A549 (cell line): ENCODE results near the gene NCOR2. TPM values are rescaled to one million over a fixed set of nuclear protein-coding genes. Genes with fewer than 3 reads are reported as not detected.

Source experiments
- ATAC-seq, 2 experiments: fragments of 200-7000 bp in 1 of 2; fragments of >200 bp in 1 of 2; cut with Nextera tagmentation in 1 of 2; cut with Tn5 transposase in 1 of 2; 3 replicates each; pipeline versions ENCODE4 v1.8.0 to v1.9.1; 2018 to 2020; ENCODE audit warnings: mild to moderate bottlenecking in 1 of 2, moderate library complexity in 1 of 2
- CTCF ChIA-PET: fragments of 300-600 bp; sonication (Branson Sonifier 250); formaldehyde crosslinking; extraction: SDS; loops from one replicate; lab custom pipeline; 2021; ENCODE audit warnings: antibody characterized with exemption, inconsistent platforms; lab: Yijun Ruan, JAX
- POLR2A ChIA-PET: fragments of 350-600 bp; formaldehyde crosslinking; extraction: SDS; loops from one replicate; lab custom pipeline; 2021; ENCODE audit warnings: antibody characterized with exemption, inconsistent platforms; lab: Yijun Ruan, JAX
- DNase-seq, 2 experiments: peaks; one replicate each; pipeline versions ENCODE4 v3.0.0 to v3.0.0-alpha.2; 2011 to 2016; ENCODE audit warnings: low read depth in 1 of 2, low spot score in 1 of 2
- FAIRE-seq: peaks from 2 replicates; lab custom pipeline; 2011; peaks lifted over from hg19 to GRCh38; lab: Jason Lieb, UNC
- H3K27ac ChIP-seq, 2 experiments: fragments of >200 bp; sonication (Bioruptor Twin); formaldehyde crosslinking; 3 replicates each; pipeline ENCODE4 v1.5.1; 2016 to 2017
- H3K4me1 ChIP-seq: fragments of >200 bp; sonication (Bioruptor Twin); formaldehyde crosslinking; 3 replicates; pipeline ENCODE4 v1.6.1; 2016
- H3K4me2 ChIP-seq: fragments of >200 bp; sonication (Bioruptor Twin); formaldehyde crosslinking; 3 replicates; pipeline ENCODE4 v1.6.1; 2016
- H3K4me3 ChIP-seq: fragments of >200 bp; sonication (Bioruptor Twin); formaldehyde crosslinking; 3 replicates; pipeline ENCODE4 v1.5.1; 2016
- H3K9me3 ChIP-seq: fragments of >200 bp; sonication (Bioruptor Twin); formaldehyde crosslinking; 3 replicates; pipeline ENCODE4 v1.6.1; 2016
- ATOH8 ChIP-seq: fragments of 250-450 bp; sonication (Bioruptor Pico); IDR thresholded peaks from 2 replicates; pipeline ENCODE4 v1.5.0; 2020; ENCODE audit warnings: low read depth, mild to moderate bottlenecking, moderate library complexity
- BCL3 ChIP-seq: fragments of >200 bp; sonication (Bioruptor Twin); formaldehyde crosslinking; IDR thresholded peaks from 3 replicates; pipeline ENCODE4 v1.6.1; 2016
- CHD2 ChIP-seq: fragments of 150-350 bp; IDR thresholded peaks from 2 replicates; pipeline ENCODE4 v1.6.1; 2014; ENCODE audit warnings: low read length; ENCODE audit not compliant: partially characterized antibody
- EHF ChIP-seq: fragments of 250-450 bp; sonication (Bioruptor Pico); IDR thresholded peaks from 2 replicates; pipeline ENCODE4 v1.5.0; 2020; ENCODE audit warnings: mild to moderate bottlenecking
- EP300 ChIP-seq, 2 experiments: fragments of >200 bp; sonication (Bioruptor Twin); formaldehyde crosslinking; IDR thresholded peaks; 2 replicates in 1 of 2; 3 replicates in 1 of 2; pipeline ENCODE4 v1.6.1; 2016 to 2017
- FOSB ChIP-seq: fragments of 250-450 bp; sonication (Bioruptor Pico); IDR thresholded peaks from 2 replicates; pipeline ENCODE4 v1.5.0; 2020; ENCODE audit warnings: mild to moderate bottlenecking, moderate library complexity
- FOSL2 ChIP-seq, 2 experiments: fragments of 450-650 bp in 1 of 2; fragments of >200 bp in 1 of 2; sonication (Bioruptor Twin) in 1 of 2; formaldehyde crosslinking; IDR thresholded peaks; 2 replicates each; pipeline versions ENCODE4 v1.5.0 to v1.6.1; 2016 to 2020; ENCODE audit warnings: mild to moderate bottlenecking in 1 of 2, moderate library complexity in 1 of 2
- HMGXB4 ChIP-seq: fragments of 250-450 bp; sonication (Bioruptor Pico); IDR thresholded peaks from 2 replicates; pipeline ENCODE4 v1.5.0; 2021; ENCODE audit warnings: mild to moderate bottlenecking, moderate library complexity, borderline replicate concordance
- KDM1A ChIP-seq: fragments of 200-600 bp; sonication (generic); IDR thresholded peaks from 2 replicates; pipeline ENCODE4 v1.6.1; 2016; ENCODE audit warnings: low read depth, mild to moderate bottlenecking
- KDM5A ChIP-seq: fragments of 200-600 bp; sonication (generic); IDR thresholded peaks from 2 replicates; pipeline ENCODE4 v1.6.1; 2016; ENCODE audit warnings: antibody characterized with exemption, mild to moderate bottlenecking
- MAZ ChIP-seq: fragments of 150-350 bp; IDR thresholded peaks from 2 replicates; pipeline ENCODE4 v1.6.1; 2014; ENCODE audit warnings: antibody characterized with exemption, low read depth, low read length, borderline replicate concordance
- NPAS2 ChIP-seq: fragments of 250-450 bp; sonication (Bioruptor Pico); IDR thresholded peaks from 2 replicates; pipeline ENCODE4 v1.8.0; 2022; ENCODE audit warnings: mild to moderate bottlenecking, moderate library complexity, borderline replicate concordance
- POLR2AphosphoS2 ChIP-seq: conservative IDR thresholded peaks from 2 replicates; pipeline ENCODE4 v1.6.1; 2012; ENCODE audit warnings: low read length, improper control_type of control experiment, inconsistent platforms
- RAD21 ChIP-seq, 2 experiments: fragments of >200 bp in 1 of 2; sonication (Bioruptor Twin) in 1 of 2; formaldehyde crosslinking in 1 of 2; IDR thresholded peaks in 1 of 2; conservative IDR thresholded peaks in 1 of 2; 2 replicates in 1 of 2; 3 replicates in 1 of 2; pipeline ENCODE4 v1.6.1; 2012 to 2018; ENCODE audit warnings: inconsistent platforms in 1 of 2
- SMC3 ChIP-seq: fragments of >200 bp; sonication (Bioruptor Twin); formaldehyde crosslinking; IDR thresholded peaks from 3 replicates; pipeline ENCODE4 v1.6.1; 2018; ENCODE audit warnings: inconsistent platforms
- SREBF2 ChIP-seq: fragments of 450-650 bp; IDR thresholded peaks from 2 replicates; pipeline ENCODE4 v1.6.1; 2014; ENCODE audit warnings: mild to moderate bottlenecking, moderate library complexity
- TFCP2L1 ChIP-seq: fragments of 250-450 bp; sonication (Bioruptor Pico); IDR thresholded peaks from 2 replicates; pipeline ENCODE4 v1.5.0; 2021; ENCODE audit warnings: mild to moderate bottlenecking
- ZC3H11A ChIP-seq: fragments of 450-650 bp; IDR thresholded peaks from 2 replicates; pipeline ENCODE4 v1.6.1; 2014; ENCODE audit warnings: antibody characterized with exemption, mild to moderate bottlenecking
- WGBS: methylation state at CpG from one replicate; pipeline ENCODE4 v1.1.6; 2017; ENCODE audit errors: missing lambda C conversion rate; 5-methylcytosine and 5-hydroxymethylcytosine counted together
- polyA plus RNA-seq, 4 experiments: library from polyadenylated mRNA; depleted of rRNA in 3 of 4; stranded (reverse); fragments of >200 nt; fragmentation: RNase III in 1 of 4; extraction: RNeasy Plus Mini Kit Qiagen cat#74134 plus additional on column Dnase treatment in 1 of 4; gene quantifications; 2 replicates in 3 of 4; 3 replicates in 1 of 4; pipeline ENCODE4 v1.2.3, GENCODE V29; 2011 to 2017
- TF ChIP-seq, protein P1 (sequence below): fragments of >200 bp; sonication (Bioruptor Twin); formaldehyde crosslinking; IDR thresholded peaks from 3 replicates; pipeline ENCODE4 v1.5.1; 2016
- TF ChIP-seq, protein P2 (sequence below): fragments of 450-650 bp; IDR thresholded peaks from 2 replicates; pipeline ENCODE4 v1.6.1; 2014; ENCODE audit warnings: antibody characterized with exemption
- TF ChIP-seq, protein P3 (sequence below): IDR thresholded peaks from 2 replicates; pipeline ENCODE4 v1.6.1; 2012

The NCOR2 gene
- polyA plus RNA-seq, 2 of the 4 experiments (the other 2 are of a cell fraction): 14.1 to 151 TPM

DNA sequence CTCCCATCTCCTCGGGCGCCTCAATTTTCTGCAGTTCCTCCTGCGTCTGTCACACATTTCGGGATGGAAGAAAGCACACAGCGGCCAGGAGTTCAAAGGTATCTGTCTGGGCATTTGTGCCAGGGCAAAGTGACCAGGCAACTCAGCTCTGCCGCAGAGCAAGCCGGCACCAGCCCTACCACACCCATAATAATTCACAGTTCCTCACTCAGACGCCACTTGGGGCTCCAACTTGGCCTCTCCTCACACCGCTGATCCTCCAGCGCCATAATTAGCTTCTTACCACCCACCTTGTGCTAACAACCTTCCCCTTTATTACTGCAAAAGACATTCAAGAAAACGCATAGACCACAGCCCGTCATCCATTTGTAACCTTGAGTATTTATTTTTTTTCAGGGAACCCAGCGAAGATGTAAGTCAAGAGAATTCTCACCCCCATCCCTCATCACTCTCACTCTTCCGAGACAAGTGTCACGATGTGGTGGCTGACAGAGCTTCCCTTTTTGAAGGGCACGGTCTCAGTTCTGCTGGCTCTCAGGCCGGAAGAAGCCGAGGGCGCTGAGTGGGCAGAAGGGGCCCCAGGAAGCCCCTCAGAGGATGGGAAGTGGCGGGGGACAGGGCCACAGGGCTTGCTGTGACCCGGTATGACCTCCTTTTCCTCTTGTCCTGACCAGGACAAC is 25.2 kb upstream of the NCOR2 start (continued):
- TF ChIP-seq, protein P1, sequence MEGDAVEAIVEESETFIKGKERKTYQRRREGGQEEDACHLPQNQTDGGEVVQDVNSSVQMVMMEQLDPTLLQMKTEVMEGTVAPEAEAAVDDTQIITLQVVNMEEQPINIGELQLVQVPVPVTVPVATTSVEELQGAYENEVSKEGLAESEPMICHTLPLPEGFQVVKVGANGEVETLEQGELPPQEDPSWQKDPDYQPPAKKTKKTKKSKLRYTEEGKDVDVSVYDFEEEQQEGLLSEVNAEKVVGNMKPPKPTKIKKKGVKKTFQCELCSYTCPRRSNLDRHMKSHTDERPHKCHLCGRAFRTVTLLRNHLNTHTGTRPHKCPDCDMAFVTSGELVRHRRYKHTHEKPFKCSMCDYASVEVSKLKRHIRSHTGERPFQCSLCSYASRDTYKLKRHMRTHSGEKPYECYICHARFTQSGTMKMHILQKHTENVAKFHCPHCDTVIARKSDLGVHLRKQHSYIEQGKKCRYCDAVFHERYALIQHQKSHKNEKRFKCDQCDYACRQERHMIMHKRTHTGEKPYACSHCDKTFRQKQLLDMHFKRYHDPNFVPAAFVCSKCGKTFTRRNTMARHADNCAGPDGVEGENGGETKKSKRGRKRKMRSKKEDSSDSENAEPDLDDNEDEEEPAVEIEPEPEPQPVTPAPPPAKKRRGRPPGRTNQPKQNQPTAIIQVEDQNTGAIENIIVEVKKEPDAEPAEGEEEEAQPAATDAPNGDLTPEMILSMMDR: no peak
- TF ChIP-seq TFCP2L1 (no peak), MAZ (no peak), POLR2AphosphoS2 (no peak), KDM5A (no peak)

DNA sequence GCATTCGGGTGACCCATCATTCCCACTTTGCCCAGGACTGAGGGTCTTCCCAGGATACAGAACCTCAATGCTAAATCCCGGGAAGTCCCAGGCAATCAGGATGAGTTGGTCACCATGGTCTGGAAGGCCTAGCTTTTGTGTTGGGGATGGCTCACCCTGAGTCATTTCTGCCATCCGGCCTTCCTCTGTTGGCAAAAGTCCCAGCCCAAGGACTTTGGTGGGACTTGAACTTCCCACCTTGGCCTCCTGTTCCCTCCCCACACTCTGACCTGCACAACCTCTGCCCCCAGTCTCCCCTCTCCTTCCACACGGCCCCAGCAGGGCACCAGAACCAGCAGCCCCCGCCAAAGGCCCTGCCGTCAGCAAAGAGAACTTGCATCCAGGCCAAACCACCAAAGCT is 24.6 kb upstream of the NCOR2 start:
- Histone ChIP-seq H3K4me3 (no peak overlapping the region), H3K27ac (peak overlapping the region in 1 of 2 experiments; percentile 38; a peak in 2 of 6 replicates), H3K4me2 (no peak overlapping the region), H3K9me3 (peaks cover 6% of the 10 kb centered on the region; the same call in 1 of the 3 replicates), H3K4me1 (peaks cover 4% of the 10 kb centered on the region; the same call in 1 of the 3 replicates)
- ChIA-PET CTCF (no interaction called here), POLR2A (no interaction called here)
- TF ChIP-seq BCL3 (no peak), FOSL2 (IDR thresholded peaks at IDR 0.05) (no peak), FOSL2 (CRISPR knock-in tag; IDR thresholded peaks at IDR 0.05) (no peak), RAD21 (conservative IDR thresholded peaks at IDR 0.05 in 1 of 2, IDR thresholded peaks at IDR 0.05 in 1 of 2) (no peak), POLR2AphosphoS2 (no peak), FOSB (CRISPR knock-in tag) (no peak), ZC3H11A (no peak), SMC3 (no peak), CHD2 (no peak)
- TF ChIP-seq, protein P2, sequence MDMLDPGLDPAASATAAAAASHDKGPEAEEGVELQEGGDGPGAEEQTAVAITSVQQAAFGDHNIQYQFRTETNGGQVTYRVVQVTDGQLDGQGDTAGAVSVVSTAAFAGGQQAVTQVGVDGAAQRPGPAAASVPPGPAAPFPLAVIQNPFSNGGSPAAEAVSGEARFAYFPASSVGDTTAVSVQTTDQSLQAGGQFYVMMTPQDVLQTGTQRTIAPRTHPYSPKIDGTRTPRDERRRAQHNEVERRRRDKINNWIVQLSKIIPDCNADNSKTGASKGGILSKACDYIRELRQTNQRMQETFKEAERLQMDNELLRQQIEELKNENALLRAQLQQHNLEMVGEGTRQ: no peak
- DNase-seq (no peak), FAIRE-seq (no peak), ATAC-seq (no peak)
- 57% methylated on average over 6 of the region's 6 CpGs for WGBS

DNA sequence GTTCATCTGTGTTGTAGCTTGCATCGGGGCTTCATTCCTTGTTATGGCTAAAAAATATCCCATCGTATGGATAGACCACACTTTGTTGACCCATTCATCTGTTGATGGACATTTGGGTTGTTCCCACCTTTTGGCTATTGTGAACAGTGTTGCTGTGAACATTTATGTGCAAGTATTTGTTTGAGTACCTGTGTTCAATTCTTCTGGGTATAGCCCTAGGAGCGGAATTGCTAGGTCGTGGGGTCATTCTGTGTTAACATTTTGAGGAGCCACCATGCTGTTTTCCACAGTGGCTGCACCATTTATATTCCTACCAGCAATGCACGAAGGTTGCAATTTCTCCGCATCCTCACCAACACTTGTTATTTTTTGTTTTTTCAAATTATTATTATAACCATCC is 23.0 kb upstream of the NCOR2 start:
- TF ChIP-seq FOSB (CRISPR knock-in tag) (no peak), EHF (CRISPR knock-in tag) (no peak), ATOH8 (no peak), EP300 (IDR thresholded peaks at IDR 0.05) (no peak), SREBF2 (no peak), NPAS2 (CRISPR knock-in tag) (no peak), HMGXB4 (CRISPR knock-in tag) (no peak), KDM1A (no peak), MAZ (no peak), BCL3 (no peak)
- TF ChIP-seq, protein P3, sequence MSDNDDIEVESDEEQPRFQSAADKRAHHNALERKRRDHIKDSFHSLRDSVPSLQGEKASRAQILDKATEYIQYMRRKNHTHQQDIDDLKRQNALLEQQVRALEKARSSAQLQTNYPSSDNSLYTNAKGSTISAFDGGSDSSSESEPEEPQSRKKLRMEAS: no peak
- Histone ChIP-seq H3K4me3 (no peak overlapping the region), H3K9me3 (peaks cover 6% of the 10 kb centered on the region; the same call in 1 of the 3 replicates), H3K4me1 (peaks cover 7% of the 10 kb centered on the region; the same call in 1 of the 3 replicates), H3K27ac (no peak overlapping the region), H3K4me2 (no peak overlapping the region)
- no peak for DNase-seq
- POLR2A ChIA-PET: no interaction called here
- CTCF ChIA-PET: no interaction called here
- no peak for ATAC-seq
- WGBS: 87% methylated on average over 6 of the region's 6 CpGs
- no peak for FAIRE-seq
